Heart right ventricle (tissue), 16 donors: ENCODE results near the gene STC2. TPM values are rescaled to one million over a fixed set of nuclear protein-coding genes. Genes with fewer than 3 reads are reported as not detected.

Experiments used
- ATAC-seq, 8 donors: fragments of 200-7000 bp; cut with Tn5 transposase; one replicate each; pipeline ENCODE4 v1.9.1; 2020; ENCODE audit warnings: mild to moderate bottlenecking in 8 of 8, moderate library complexity in 8 of 8, moderate number of reproducible peaks in 1 of 8
- DNase-seq, 2 donors: peaks; one replicate each; pipeline ENCODE4 v3.0.0-alpha.2; 2020
- H3K27ac ChIP-seq, 10 donors: fragments of 200-600 bp; sonication (generic) in 2 of 10; one replicate each; pipeline versions ENCODE4 v1.5.0 to v1.8.0; 2020 to 2022; ENCODE audit warnings: mild to moderate bottlenecking in 3 of 10
- H3K27me3 ChIP-seq, 7 donors: fragments of 200-600 bp; one replicate each; pipeline ENCODE4 v1.8.0; 2021 to 2022; ENCODE audit warnings: mild to moderate bottlenecking in 2 of 7
- H3K36me3 ChIP-seq, 9 donors: fragments of 200-600 bp; sonication (generic) in 1 of 9; one replicate each; pipeline versions ENCODE4 v1.5.0 to v1.8.0; 2020 to 2022; ENCODE audit warnings: mild to moderate bottlenecking in 2 of 9
- H3K4me1 ChIP-seq, 9 donors: fragments of 200-600 bp; sonication (generic) in 1 of 9; one replicate each; pipeline versions ENCODE4 v1.5.0 to v1.8.0; 2020 to 2022; ENCODE audit warnings: mild to moderate bottlenecking in 4 of 9
- H3K4me3 ChIP-seq, 10 donors: fragments of 200-600 bp; sonication (generic) in 2 of 10; one replicate each; pipeline versions ENCODE4 v1.5.0 to v1.8.0; 2020 to 2022; ENCODE audit warnings: mild to moderate bottlenecking in 7 of 10, moderate library complexity in 2 of 10
- H3K9me3 ChIP-seq, 11 donors: fragments of 200-600 bp in 10 of 11; sonication (generic) in 2 of 11; one replicate each; pipeline versions ENCODE4 v1.5.0 to v1.8.0; 2013 to 2022; ENCODE audit warnings: mild to moderate bottlenecking in 2 of 11, control low read depth in 1 of 11, moderate library complexity in 1 of 11
- CTCF ChIP-seq, 9 donors: fragments of 200-600 bp; sonication (generic) in 2 of 9; IDR thresholded peaks; one replicate each; pipeline versions ENCODE4 v1.5.0 to v1.8.0; 2021 to 2022; ENCODE audit warnings: antibody characterized with exemption in 9 of 9, mild to moderate bottlenecking in 5 of 9, moderate library complexity in 1 of 9
- WGBS, 2 donors: extraction: QIAGEN DNeasy Blood & Tissue Kit; methylation state at CpG; one replicate each; pipeline ENCODE4 v1.1.7; 2013; ENCODE audit warnings: inconsistent platforms in 1 of 2; 5-methylcytosine and 5-hydroxymethylcytosine counted together
- intact Hi-C, 10 donors: fragments of 100-400 bp; cut with DNase I; formaldehyde crosslinking; loops; one replicate each; pipeline versions ENCODE4 v1.11.1 to v1.14.2; 2022
- polyA plus RNA-seq, 2 donors: library from polyadenylated mRNA; stranded (reverse); fragments of 200-250 nt; gene quantifications; one replicate each; pipeline ENCODE4 v1.2.3, GENCODE V29; 2013
- total RNA-seq, 10 donors: library from RNA; stranded (reverse); fragmentation: NEBNext Ultra II Directional in 3 of 10; extraction: Animal tissue kit (Norgen Biotek cat#: 25700) in 3 of 10; gene quantifications; one replicate each; pipeline versions ENCODE4 v1.2.1 to v1.2.4, GENCODE V29; 2021 to 2023
- donor health status: Arrhythmogenic right ventricular cardiomyopathy.
- donor health status: ischemic (EF 13 %, LVEDD 7.1; RV severe dilation, severe dysfunction).
- donor health status: healthy with polysubstance abuse.
- donor health status: DM: no; HTN: yes; CAD: no.
- donor health status: DM: no; HTN: no; CAD: no.
- donor health status: ischemic (EF 25% LVEDD 6.9; RV normal size, moderate dysfunction).
- donor health status: ischemic (EF 25% LVEDD 5.7; RV mildly dilated, moderate dysfunction).
- donor health status: healthy.
- donor health status: DM: yes; HTN: yes; CAD: no.
- donor health status: Ischemic cardiomyopathy.
- donor health status: ischemic (EF 35%, LVEDD 5.7; RV mildly dilated, moderate dysfunction).
- donor health status: nonischemic (EF 11% LVEDD 7.7; RV severe dilation, severe dysfunction).
- donor health status: DM: yes; HTN: yes; CAD: no.
- donor health status: PGD.
- donor health status: ischemic (EF 29% LVEDD 5.4; RV normal size, mild dysfunction).
- donor health status: nonischemic (EF 23%, LVEDD 6.1; RV moderate dilation, normal function).

Gene STC2
- total and polyA plus RNA-seq, 12 donors = 3.7 to 26.9 (median 6.2) TPM

GRCh38 chr5:173340984-173341383, 12.8 kb upstream of the STC2 start:
- Histone ChIP-seq H3K27ac (no peak overlapping the region), H3K4me1 (no peaks in the 10 kb centered on the region), H3K9me3 (no peaks in the 10 kb centered on the region), H3K36me3 (no peaks in the 10 kb centered on the region), H3K27me3 (no peaks in the 10 kb centered on the region), H3K4me3 (no peak overlapping the region)
- intact Hi-C loops = no loop called here
- no peak for TF ChIP-seq CTCF (IDR thresholded peaks at IDR 0.05)
- DNase-seq (no peak), ATAC-seq (peak in 1 of 8 donors; percentile 28)
- WGBS, 2 donors = 79 to 83% methylated on average over 6 of the region's 6 CpGs

- ATAC-seq (peak in 5 of 8 donors; percentile 25 to 53 (median 40)), DNase-seq (no peak)
- WGBS, 2 donors = 57 to 69% methylated on average over 9 of the region's 9 CpGs
- no peaks in the 10 kb centered on the region for H3K27me3 ChIP-seq
- no peak overlapping the region for H3K4me3 ChIP-seq
- H3K4me1 ChIP-seq = no peaks in the 10 kb centered on the region
- intact Hi-C loops = no loop called here
- H3K27ac ChIP-seq = no peak overlapping the region
- H3K36me3 ChIP-seq = no peaks in the 10 kb centered on the region
- no peaks in the 10 kb centered on the region for H3K9me3 ChIP-seq
- no peak for TF ChIP-seq CTCF (IDR thresholded peaks at IDR 0.05)
Observed at GRCh38 chr5:173340451-173340850, 12.2 kb upstream of the STC2 start.

GRCh38 chr5:173339286-173339685, 11.1 kb upstream of the STC2 start:
- H3K4me3 ChIP-seq = no peak overlapping the region
- no peaks in the 10 kb centered on the region for H3K36me3 ChIP-seq
- H3K27ac ChIP-seq = no peak overlapping the region
- DNase-seq (no peak), ATAC-seq (no peak)
- WGBS, 2 donors = 85 to 91% methylated on average over 11 of the region's 11 CpGs
- H3K4me1 ChIP-seq = no peaks in the 10 kb centered on the region
- intact Hi-C loops = loop anchor here in 2 of 10 donors (10.0 kb wide), 1 partner anchor 236 kb away; no protein-coding TSS in a partner anchor
- H3K27me3 ChIP-seq = peaks cover 0 to 7% (median 0%) of the 10 kb centered on the region in 7 donors
- no peak for TF ChIP-seq CTCF (IDR thresholded peaks at IDR 0.05)
- H3K9me3 ChIP-seq = no peaks in the 10 kb centered on the region

GRCh38 chr5:173338380-173339015, 10.3 kb upstream of the STC2 start:
- intact Hi-C loops = loop anchor here in 2 of 10 donors (10.0 kb wide), 1 partner anchor 236 kb away; no protein-coding TSS in a partner anchor
- no peak for ATAC-seq
- H3K4me1 ChIP-seq = peaks cover 0 to 5% (median 0%) of the 10 kb centered on the region in 9 donors
- WGBS, 2 donors = 85 to 92% methylated on average over 10 of the region's 10 CpGs
- H3K9me3 ChIP-seq = no peaks in the 10 kb centered on the region
- DNase-seq = no peak
- TF ChIP-seq CTCF (IDR thresholded peaks at IDR 0.05) = no peak
- peaks cover 0 to 7% (median 0%) of the 10 kb centered on the region in 7 donors for H3K27me3 ChIP-seq
- H3K36me3 ChIP-seq = no peaks in the 10 kb centered on the region
- H3K4me3 ChIP-seq = no peak overlapping the region
- H3K27ac ChIP-seq = no peak overlapping the region
